Neutrophil (primary cell): ENCODE results near the gene SPOCK3.

Experiments
- H3K27ac ChIP-seq: fragments of 200-600 bp; sonication (generic); 2 replicates; pipeline ENCODE4 v1.5.1; 2016; ENCODE audit warnings: mild to moderate bottlenecking, moderate library complexity
- H3K27me3 ChIP-seq: fragments of 200-600 bp; sonication (generic); 2 replicates; pipeline ENCODE4 v1.6.0; 2016; ENCODE audit warnings: mild to moderate bottlenecking
- H3K36me3 ChIP-seq: fragments of 200-600 bp; sonication (generic); 2 replicates; pipeline ENCODE4 v1.5.1; 2017
- H3K4me1 ChIP-seq, 2 experiments: fragments of 200-600 bp in 1 of 2; sonication (generic) in 1 of 2; 1 replicate in 1 of 2; 2 replicates in 1 of 2; pipeline versions ENCODE4 v1.5.1 to v1.6.1; 2013 to 2016; ENCODE audit warnings: low read depth in 1 of 2, low read length in 1 of 2, mild to moderate bottlenecking in 1 of 2, moderate library complexity in 1 of 2; ENCODE audit not compliant: control insufficient read depth in 1 of 2, insufficient read depth in 1 of 2
- H3K4me3 ChIP-seq, 2 experiments: fragments of 200-600 bp in 1 of 2; sonication (generic) in 1 of 2; 1 replicate in 1 of 2; 2 replicates in 1 of 2; pipeline ENCODE4 v1.5.1; 2013 to 2016; ENCODE audit warnings: low read depth in 1 of 2, low read length in 1 of 2, mild to moderate bottlenecking in 1 of 2, moderate library complexity in 1 of 2
- H3K9me3 ChIP-seq: fragments of 200-600 bp; sonication (generic); 2 replicates; pipeline ENCODE4 v1.5.1; 2016
- CTCF ChIP-seq: fragments of 200-600 bp; sonication (generic); IDR thresholded peaks from 2 replicates; pipeline ENCODE4 v1.5.1; 2016; ENCODE audit warnings: antibody characterized with exemption

Gene SPOCK3

GRCh38 chr4:167025670-167026069 lies 208.6 kb downstream of the SPOCK3 start:
- no peak overlapping the region for H3K27ac ChIP-seq
- no peaks in the 10 kb centered on the region for H3K27me3 ChIP-seq
- H3K9me3 ChIP-seq: no peaks in the 10 kb centered on the region
- H3K4me1 ChIP-seq: no peaks in the 10 kb centered on the region
- H3K4me3 ChIP-seq: no peak overlapping the region
- no peaks in the 10 kb centered on the region for H3K36me3 ChIP-seq
- no peak for TF ChIP-seq CTCF

GRCh38 chr4:167023364-167023925 lies 210.8 kb downstream of the SPOCK3 start:
- H3K27ac ChIP-seq: no peak overlapping the region
- no peaks in the 10 kb centered on the region for H3K4me1 ChIP-seq
- no peak for TF ChIP-seq CTCF
- H3K4me3 ChIP-seq: no peak overlapping the region
- no peaks in the 10 kb centered on the region for H3K36me3 ChIP-seq
- no peaks in the 10 kb centered on the region for H3K27me3 ChIP-seq
- H3K9me3 ChIP-seq: no peaks in the 10 kb centered on the region

GRCh38 chr4:167021545-167022155 lies 212.6 kb downstream of the SPOCK3 start:
- H3K27ac ChIP-seq: no peak overlapping the region
- no peak for TF ChIP-seq CTCF
- H3K27me3 ChIP-seq: no peaks in the 10 kb centered on the region
- H3K4me1 ChIP-seq: no peaks in the 10 kb centered on the region
- no peak overlapping the region for H3K4me3 ChIP-seq
- no peaks in the 10 kb centered on the region for H3K9me3 ChIP-seq
- no peaks in the 10 kb centered on the region for H3K36me3 ChIP-seq

- no peak for TF ChIP-seq CTCF
- no peak overlapping the region for H3K4me3 ChIP-seq
- no peaks in the 10 kb centered on the region for H3K36me3 ChIP-seq
- no peaks in the 10 kb centered on the region for H3K4me1 ChIP-seq
- no peaks in the 10 kb centered on the region for H3K27me3 ChIP-seq
- H3K9me3 ChIP-seq: no peaks in the 10 kb centered on the region
- H3K27ac ChIP-seq: no peak overlapping the region
These were observed 213.9 kb downstream of the SPOCK3 start for GRCh38 chr4:167020410-167020809.

GRCh38 chr4:167014944-167015343 lies 219.3 kb downstream of the SPOCK3 start:
- no peaks in the 10 kb centered on the region for H3K36me3 ChIP-seq

More at GRCh38 chr4:167014944-167015343, 219.3 kb downstream of the SPOCK3 start:
- H3K9me3 ChIP-seq: no peaks in the 10 kb centered on the region
- no peaks in the 10 kb centered on the region for H3K27me3 ChIP-seq
- TF ChIP-seq CTCF: no peak
- no peak overlapping the region for H3K4me3 ChIP-seq
- H3K4me1 ChIP-seq: no peaks in the 10 kb centered on the region
- H3K27ac ChIP-seq: no peak overlapping the region
